Epithelial cell of esophagus (primary cell): ENCODE results near the gene ULK4.

Experiments
- DNase-seq: peaks from one replicate; pipeline ENCODE4 v3.0.0; 2010; ENCODE audit warnings: low read depth
- H3K4me3 ChIP-seq: 2 replicates; pipeline ENCODE4 v1.5.1; 2011; ENCODE audit warnings: mild to moderate bottlenecking, low read length, control low read depth
- TF ChIP-seq, protein P1 (sequence below): IDR thresholded peaks from 2 replicates; pipeline ENCODE4 v1.5.1; 2011; ENCODE audit warnings: low read depth, mild to moderate bottlenecking, low read length, control low read depth, inconsistent platforms; ENCODE audit not compliant: insufficient read depth; ENCODE audit errors: missing control alignments

Gene ULK4

DNA sequence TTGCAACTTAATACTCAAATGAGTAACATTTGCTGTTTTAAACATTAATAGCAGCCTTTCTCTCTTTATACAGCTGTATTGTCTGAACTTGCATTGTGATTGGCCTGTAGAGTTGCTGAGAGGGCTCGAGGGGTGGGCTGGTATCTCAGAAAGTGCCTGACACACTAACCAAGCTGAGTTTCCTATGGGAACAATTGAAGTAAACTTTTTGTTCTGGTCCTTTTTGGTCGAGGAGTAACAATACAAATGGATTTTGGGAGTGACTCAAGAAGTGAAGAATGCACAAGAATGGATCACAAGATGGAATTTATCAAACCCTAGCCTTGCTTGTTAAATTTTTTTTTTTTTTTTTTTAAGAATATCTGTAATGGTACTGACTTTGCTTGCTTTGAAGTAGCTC lies 722.3 kb downstream of the ULK4 start:
- no peak overlapping the region for H3K4me3 ChIP-seq
- DNase-seq, result no peak
- TF ChIP-seq, protein P1, sequence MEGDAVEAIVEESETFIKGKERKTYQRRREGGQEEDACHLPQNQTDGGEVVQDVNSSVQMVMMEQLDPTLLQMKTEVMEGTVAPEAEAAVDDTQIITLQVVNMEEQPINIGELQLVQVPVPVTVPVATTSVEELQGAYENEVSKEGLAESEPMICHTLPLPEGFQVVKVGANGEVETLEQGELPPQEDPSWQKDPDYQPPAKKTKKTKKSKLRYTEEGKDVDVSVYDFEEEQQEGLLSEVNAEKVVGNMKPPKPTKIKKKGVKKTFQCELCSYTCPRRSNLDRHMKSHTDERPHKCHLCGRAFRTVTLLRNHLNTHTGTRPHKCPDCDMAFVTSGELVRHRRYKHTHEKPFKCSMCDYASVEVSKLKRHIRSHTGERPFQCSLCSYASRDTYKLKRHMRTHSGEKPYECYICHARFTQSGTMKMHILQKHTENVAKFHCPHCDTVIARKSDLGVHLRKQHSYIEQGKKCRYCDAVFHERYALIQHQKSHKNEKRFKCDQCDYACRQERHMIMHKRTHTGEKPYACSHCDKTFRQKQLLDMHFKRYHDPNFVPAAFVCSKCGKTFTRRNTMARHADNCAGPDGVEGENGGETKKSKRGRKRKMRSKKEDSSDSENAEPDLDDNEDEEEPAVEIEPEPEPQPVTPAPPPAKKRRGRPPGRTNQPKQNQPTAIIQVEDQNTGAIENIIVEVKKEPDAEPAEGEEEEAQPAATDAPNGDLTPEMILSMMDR, result no peak

- TF ChIP-seq, protein P1, result no peak
- DNase-seq, result no peak
Measured at GRCh38 chr3:41237907-41238306, 724.0 kb downstream of the ULK4 start.

GRCh38 chr3:41236228-41236627 lies 725.7 kb downstream of the ULK4 start:
- DNase-seq, result no peak
- no peak overlapping the region for H3K4me3 ChIP-seq
- TF ChIP-seq, protein P1, result no peak

More at GRCh38 chr3:41237907-41238306, 724.0 kb downstream of the ULK4 start:
- no peak overlapping the region for H3K4me3 ChIP-seq

DNA sequence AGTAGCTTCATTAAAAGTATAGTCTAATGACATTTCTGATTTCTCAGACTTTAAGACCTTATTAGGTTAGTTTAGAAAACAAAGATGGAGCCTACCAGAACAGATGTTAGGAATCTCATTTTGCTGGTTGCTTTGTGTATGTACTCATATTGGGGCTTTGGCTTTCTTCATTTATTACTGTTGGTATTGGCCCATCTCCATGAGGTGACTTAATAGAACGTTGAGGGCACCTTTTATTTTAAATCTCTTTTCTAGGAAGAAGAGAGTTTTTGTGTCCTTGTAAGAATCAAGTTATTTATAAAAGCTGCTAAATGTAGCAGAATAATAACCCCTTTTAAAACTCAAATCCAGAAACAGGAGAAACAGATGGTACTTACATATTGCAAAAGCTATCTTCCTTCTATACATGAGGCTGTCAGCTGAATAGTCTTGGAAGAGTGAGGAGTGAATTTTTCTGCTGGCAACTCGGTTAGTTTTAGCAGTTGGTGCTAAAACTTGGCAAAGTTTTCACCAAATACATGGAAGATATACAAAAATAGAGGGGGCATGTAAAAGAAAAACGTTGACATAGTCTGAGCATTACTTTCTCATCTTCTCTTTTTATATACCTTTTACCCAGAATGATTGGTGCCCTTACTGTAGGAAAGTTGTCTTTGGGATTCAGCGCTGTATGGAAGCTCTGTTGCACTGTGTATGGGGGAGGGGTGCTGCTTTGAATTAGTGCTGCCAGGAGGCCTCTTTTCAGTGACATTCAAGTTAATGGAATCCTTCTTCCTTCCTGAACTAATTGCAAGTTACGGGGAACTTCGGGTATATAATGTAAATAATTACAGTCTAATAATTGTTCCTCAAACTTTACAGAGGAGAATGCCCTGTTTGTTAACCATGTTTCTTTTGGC lies 726.8 kb downstream of the ULK4 start:
- no peak for DNase-seq
- TF ChIP-seq, protein P1, result no peak
- H3K4me3 ChIP-seq, result no peak overlapping the region

- peak; percentile 86 for DNase-seq
- TF ChIP-seq, protein P1, result peak; percentile 21
- no peak overlapping the region for H3K4me3 ChIP-seq
Measured at GRCh38 chr3:41224120-41224806, 737.6 kb downstream of the ULK4 start.

GRCh38 chr3:41223691-41224090 lies 738.2 kb downstream of the ULK4 start:
- no peak overlapping the region for H3K4me3 ChIP-seq
- TF ChIP-seq, protein P1, result no peak
- DNase-seq, result no peak
